ENCODE measurements around the gene SETBP1. TPM values are rescaled to one million over a fixed set of nuclear protein-coding genes. Genes with fewer than 3 reads are reported as not detected.
"Not testable (repeated sequence)": the region's sequence is repeated elsewhere in the genome, so short reads cannot be mapped to it uniquely, and the experiment has no call there.

Gene SETBP1
- total RNA-seq, 4 donors from 2014 or later, result 7.8 to 16.6 (median 11.7) TPM

DNA sequence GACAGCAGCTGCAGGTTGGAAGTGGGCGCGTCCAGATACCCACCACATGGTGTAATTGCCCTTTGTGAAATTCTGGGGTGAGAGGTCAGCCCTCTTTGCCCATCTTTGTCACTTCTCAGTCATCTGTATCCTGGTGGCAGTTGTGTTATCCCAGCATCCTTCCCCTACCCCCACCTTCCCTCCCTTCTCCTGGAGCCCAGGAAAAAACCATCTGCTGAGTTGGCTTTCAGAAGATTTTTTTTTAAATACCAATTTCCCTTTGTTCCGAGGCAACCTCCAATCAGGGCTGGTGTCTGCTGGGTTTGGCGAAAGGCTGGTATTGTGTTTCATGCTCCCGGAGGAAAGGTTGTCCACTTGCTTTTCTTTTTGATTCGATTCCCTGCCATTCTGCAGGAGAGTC is 35.2 kb downstream of the SETBP1 start:
- TF ChIP-seq, protein P1, sequence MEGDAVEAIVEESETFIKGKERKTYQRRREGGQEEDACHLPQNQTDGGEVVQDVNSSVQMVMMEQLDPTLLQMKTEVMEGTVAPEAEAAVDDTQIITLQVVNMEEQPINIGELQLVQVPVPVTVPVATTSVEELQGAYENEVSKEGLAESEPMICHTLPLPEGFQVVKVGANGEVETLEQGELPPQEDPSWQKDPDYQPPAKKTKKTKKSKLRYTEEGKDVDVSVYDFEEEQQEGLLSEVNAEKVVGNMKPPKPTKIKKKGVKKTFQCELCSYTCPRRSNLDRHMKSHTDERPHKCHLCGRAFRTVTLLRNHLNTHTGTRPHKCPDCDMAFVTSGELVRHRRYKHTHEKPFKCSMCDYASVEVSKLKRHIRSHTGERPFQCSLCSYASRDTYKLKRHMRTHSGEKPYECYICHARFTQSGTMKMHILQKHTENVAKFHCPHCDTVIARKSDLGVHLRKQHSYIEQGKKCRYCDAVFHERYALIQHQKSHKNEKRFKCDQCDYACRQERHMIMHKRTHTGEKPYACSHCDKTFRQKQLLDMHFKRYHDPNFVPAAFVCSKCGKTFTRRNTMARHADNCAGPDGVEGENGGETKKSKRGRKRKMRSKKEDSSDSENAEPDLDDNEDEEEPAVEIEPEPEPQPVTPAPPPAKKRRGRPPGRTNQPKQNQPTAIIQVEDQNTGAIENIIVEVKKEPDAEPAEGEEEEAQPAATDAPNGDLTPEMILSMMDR (IDR thresholded peaks at IDR 0.05), result no peak
- TF ChIP-seq POLR2A (IDR thresholded peaks at IDR 0.05), result no peak
- intact Hi-C loops (cut with DNase I; ENCODE audit: low total_unique reads), result no loop called here
- no peak for DNase-seq (ENCODE audit: low spot score in 2 of 2)
- H3K4me3 ChIP-seq (ENCODE audit: low read depth, poor library complexity, severe bottlenecking), result no peak overlapping the region
- 66 to 77% methylated on average over 6 of the region's 6 CpGs for WGBS, 2 donors

DNA sequence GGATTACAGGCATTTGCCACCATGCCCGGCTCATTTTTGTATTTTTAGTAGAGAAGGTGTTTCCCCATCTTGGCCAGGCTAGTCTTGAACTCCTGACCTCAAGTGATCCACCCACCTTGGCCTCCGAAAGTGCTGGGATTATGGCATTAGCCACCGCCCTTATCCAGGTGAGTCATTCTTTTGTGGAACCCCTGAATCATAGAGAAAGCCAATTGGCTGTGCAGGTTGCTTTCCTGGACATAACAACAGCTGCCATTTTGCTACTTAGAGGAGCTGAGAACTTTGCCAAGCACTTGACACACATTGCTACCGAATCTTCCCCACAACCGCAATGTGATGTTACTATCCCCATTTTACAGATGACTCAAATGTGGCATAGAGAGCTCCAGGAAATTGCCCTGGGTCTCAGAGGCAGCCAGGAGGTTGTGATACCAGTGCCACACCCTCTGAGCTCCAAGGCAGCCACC is 36.0 kb downstream of the SETBP1 start:
- WGBS, 2 donors, result 75 to 78% methylated on average over 5 of the region's 5 CpGs
- H3K4me3 ChIP-seq (ENCODE audit: low read depth, poor library complexity, severe bottlenecking), result no peak overlapping the region
- DNase-seq (ENCODE audit: low spot score in 2 of 2), result no peak
- TF ChIP-seq, protein P1 (IDR thresholded peaks at IDR 0.05), result no peak
- no peak for TF ChIP-seq POLR2A (IDR thresholded peaks at IDR 0.05)
- intact Hi-C loops (cut with DNase I; ENCODE audit: low total_unique reads), result no loop called here

DNA sequence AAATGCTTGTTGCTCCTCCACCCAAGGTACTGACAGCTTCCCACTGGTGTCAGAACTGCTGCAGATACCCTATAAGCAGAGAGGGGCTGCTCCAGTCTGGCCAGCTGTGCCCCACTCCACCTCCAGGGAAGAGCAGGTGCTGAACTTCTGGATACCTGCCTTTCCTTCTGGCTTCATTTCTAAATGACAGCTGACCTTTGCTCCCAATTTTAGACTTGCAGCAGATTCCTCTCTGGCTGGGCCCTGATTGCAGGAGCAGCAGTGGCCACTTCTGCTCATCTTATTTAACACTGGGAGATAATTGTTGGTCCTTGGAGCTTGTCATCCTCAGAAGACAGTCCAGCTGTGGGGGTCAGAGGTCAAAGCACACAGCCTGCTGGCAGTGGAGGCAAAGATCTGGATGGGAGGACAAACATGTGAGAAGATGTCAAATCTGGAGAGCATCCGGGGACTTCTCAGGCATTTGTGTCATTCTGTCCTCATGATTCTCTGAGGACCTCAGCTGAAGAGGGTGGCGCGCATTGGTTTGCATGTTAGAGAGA is 38.9 kb downstream of the SETBP1 start:
- WGBS, 2 donors, result 91 to 95% methylated on average over 3 of the region's 3 CpGs
- no peak overlapping the region for H3K4me3 ChIP-seq (ENCODE audit: low read depth, poor library complexity, severe bottlenecking)
- TF ChIP-seq, protein P1 (IDR thresholded peaks at IDR 0.05), result no peak
- no peak for DNase-seq (ENCODE audit: low spot score in 2 of 2)
- intact Hi-C loops (cut with DNase I; ENCODE audit: low total_unique reads), result no loop called here

DNA sequence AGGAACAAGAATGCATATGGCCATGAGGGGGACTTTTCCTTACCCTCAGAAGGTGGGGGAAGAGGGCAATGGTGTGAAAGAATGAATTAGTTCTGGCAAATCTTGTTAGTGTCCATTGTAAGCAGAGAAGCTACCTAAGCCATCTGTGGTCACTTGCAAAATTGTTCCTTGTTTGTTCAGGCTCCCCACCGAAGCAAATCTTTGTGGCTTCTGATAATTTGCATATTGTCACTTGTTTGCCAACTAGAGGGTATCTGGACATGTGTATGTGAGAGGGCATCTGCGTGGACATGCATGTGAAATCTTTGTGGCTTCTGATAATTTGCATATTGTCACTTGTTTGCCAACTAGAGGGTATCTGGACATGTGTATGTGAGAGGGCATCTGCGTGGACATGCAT is 41.1 kb downstream of the SETBP1 start:
- intact Hi-C loops (cut with DNase I; ENCODE audit: low total_unique reads); DNase-seq (ENCODE audit: low spot score in 2 of 2); H3K4me3 ChIP-seq (ENCODE audit: low read depth, poor library complexity, severe bottlenecking): not testable (repeated sequence)
- WGBS, 2 donors, result 94 to 95% methylated on average over 3 of the region's 3 CpGs

DNA sequence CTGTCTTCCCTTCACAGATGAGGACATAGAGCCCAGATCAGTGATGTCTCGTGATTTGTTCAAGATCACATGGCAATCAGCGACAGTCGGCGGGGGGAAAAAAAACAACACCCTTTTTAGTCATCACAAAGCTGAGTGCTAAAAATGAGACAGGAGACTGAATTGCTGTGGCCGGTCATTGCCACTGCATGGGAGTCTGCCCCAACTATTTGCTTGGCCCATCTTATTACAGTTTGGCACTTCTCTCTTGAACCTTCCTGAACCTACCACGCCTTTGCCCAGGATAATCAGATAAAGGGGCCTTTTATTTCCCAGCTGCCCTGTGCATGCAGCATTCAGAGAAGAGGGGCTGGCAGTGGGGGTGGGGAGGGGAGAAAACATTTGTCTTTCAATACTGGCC is 42.7 kb downstream of the SETBP1 start:
- TF ChIP-seq, protein P1 (IDR thresholded peaks at IDR 0.05), result no peak
- TF ChIP-seq POLR2A (IDR thresholded peaks at IDR 0.05), result no peak

DNA sequence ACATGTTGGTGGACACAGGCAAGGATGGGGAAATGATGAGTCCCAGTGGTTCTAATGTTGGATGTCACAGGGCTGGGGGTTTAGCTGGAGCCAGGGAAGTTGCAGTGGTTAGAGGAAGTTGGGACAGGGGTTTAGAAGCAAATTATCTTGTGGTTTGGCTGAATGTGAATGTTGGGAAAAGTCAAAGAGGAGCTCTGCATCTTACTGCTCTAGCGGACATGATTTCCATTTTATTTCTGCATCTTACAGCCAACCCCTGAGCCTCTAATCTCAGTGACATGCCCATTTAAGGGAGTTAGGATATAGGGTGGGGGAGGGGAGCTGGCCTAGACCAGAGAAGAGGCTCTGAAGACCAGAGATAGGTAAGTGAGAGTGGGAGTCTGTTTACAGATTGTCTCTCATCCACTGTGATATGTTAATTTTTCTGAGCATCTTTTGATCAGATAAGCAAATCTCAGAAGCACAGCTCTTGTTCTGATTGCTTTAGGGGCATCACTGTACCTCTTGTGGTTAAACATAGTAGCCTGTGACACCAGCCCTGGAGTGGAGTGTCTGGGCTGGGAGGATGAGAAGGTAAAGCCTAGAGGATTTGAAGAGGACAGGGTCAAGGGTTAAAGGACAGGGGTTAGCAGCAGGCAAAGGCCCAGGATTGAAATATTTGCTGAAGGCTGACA is 43.6 kb downstream of the SETBP1 start:
- H3K4me3 ChIP-seq (ENCODE audit: low read depth, poor library complexity, severe bottlenecking), result no peak overlapping the region
- TF ChIP-seq POLR2A (IDR thresholded peaks at IDR 0.05), result no peak
- TF ChIP-seq, protein P1 (IDR thresholded peaks at IDR 0.05), result no peak
- intact Hi-C loops (cut with DNase I; ENCODE audit: low total_unique reads), result no loop called here
- no peak for DNase-seq (ENCODE audit: low spot score in 2 of 2)
- WGBS, 2 donors, result 73 to 86% methylated on average over 1 of the region's 1 CpG

More for the DNA sequence above, 42.7 kb downstream of the SETBP1 start:
- 84 to 87% methylated on average over 6 of the region's 6 CpGs for WGBS, 2 donors
- DNase-seq (ENCODE audit: low spot score in 2 of 2), result no peak
- intact Hi-C loops (cut with DNase I; ENCODE audit: low total_unique reads), result no loop called here
- H3K4me3 ChIP-seq (ENCODE audit: low read depth, poor library complexity, severe bottlenecking), result no peak overlapping the region

Measured in lower leg skin (tissue), 4 donors.